GM12878 (cell line): ENCODE measurements around the gene PLEKHJ1.

Experiments
- CBFB ChIP-seq: IDR thresholded peaks from 2 replicates; pipeline ENCODE4 v1.6.1; 2016; ENCODE audit warnings: antibody characterized with exemption, low read depth
- CHD1 ChIP-seq: IDR thresholded peaks from 2 replicates; pipeline ENCODE4 v1.6.1; 2012; ENCODE audit warnings: low read depth, low read length, improper control_type of control experiment
- CTCF ChIP-seq, 3 experiments: IDR thresholded peaks in 2 of 3; conservative IDR thresholded peaks in 1 of 3; 2 replicates each; pipeline ENCODE4 v1.5.1; 2011; ENCODE audit warnings: low read depth in 3 of 3, low read length in 3 of 3, mild to moderate bottlenecking in 3 of 3, control low read depth in 2 of 3, moderate library complexity in 2 of 3, inconsistent platforms in 1 of 3, mixed read lengths in 1 of 3; ENCODE audit not compliant: control insufficient read depth in 2 of 3, insufficient read depth in 1 of 3; ENCODE audit errors: extremely low read depth in 1 of 3
- KAT2A ChIP-seq: conservative IDR thresholded peaks from 2 replicates; pipeline ENCODE4 v1.6.1; 2011; ENCODE audit warnings: low read depth, low read length; ENCODE audit not compliant: control insufficient read depth
- POLR2A ChIP-seq: IDR thresholded peaks from 2 replicates; pipeline ENCODE4 v1.6.1; 2011; ENCODE audit warnings: low read depth, mild to moderate bottlenecking, low read length

- TF ChIP-seq CBFB (no peak), CHD1 (no peak), KAT2A (no peak), CTCF (IDR thresholded peaks at IDR 0.05 in 2 of 3, conservative IDR thresholded peaks at IDR 0.05 in 1 of 3; ENCODE audit: control insufficient read depth in 2 of 3, extremely low read depth in 1 of 3, insufficient read depth in 1 of 3, low read depth in 3 of 3, low read length in 3 of 3) (no peak), POLR2A (no peak)
Observed at GRCh38 chr19:2212861-2213711, 23.0 kb downstream of the PLEKHJ1 start.
